Measurements from ENCODE around the gene OR8G1.

DNA sequence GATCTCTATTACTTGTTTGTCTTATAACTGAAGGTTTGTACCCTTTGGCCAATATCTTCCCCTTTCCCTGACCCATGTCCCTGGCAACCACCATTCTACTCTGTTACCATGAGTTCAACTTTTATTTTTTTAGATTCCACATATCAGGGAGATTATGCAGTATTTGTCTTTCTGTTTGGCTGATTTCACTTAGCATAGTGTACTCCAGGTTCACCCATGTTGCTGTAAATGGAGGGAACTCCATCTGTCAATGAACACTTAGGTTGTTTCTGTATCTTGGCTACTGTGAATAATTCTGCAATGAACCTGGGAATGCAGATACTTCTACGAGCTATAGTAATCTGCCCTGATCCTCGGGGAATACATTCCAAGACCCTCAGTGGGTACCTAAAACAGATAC is 42.9 kb upstream of the OR8G1 start:
- TF ChIP-seq, protein P1, sequence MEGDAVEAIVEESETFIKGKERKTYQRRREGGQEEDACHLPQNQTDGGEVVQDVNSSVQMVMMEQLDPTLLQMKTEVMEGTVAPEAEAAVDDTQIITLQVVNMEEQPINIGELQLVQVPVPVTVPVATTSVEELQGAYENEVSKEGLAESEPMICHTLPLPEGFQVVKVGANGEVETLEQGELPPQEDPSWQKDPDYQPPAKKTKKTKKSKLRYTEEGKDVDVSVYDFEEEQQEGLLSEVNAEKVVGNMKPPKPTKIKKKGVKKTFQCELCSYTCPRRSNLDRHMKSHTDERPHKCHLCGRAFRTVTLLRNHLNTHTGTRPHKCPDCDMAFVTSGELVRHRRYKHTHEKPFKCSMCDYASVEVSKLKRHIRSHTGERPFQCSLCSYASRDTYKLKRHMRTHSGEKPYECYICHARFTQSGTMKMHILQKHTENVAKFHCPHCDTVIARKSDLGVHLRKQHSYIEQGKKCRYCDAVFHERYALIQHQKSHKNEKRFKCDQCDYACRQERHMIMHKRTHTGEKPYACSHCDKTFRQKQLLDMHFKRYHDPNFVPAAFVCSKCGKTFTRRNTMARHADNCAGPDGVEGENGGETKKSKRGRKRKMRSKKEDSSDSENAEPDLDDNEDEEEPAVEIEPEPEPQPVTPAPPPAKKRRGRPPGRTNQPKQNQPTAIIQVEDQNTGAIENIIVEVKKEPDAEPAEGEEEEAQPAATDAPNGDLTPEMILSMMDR (IDR thresholded peaks at IDR 0.05) = no peak
- TF ChIP-seq EZH2 (IDR thresholded peaks at IDR 0.05; ENCODE audit: borderline replicate concordance, insufficient read depth, low read depth, low read length, poor library complexity, severe bottlenecking) = no peak
